Activated T-helper 2 cell treated with anti-CD3 and anti-CD28 coated beads, Interferon-gamma antibody, Interleukin-2, Interleukin-4, amounts not matched to agents 10 μg/mL and 5 μg/mL and 100 μg/mL, durations not matched to agents 14 hours and 24 hours and 36 hours (primary cell): ENCODE measurements around the gene OR52E8. TPM values are rescaled to one million over a fixed set of nuclear protein-coding genes. Genes with fewer than 3 reads are reported as not detected.

Source experiments
- DNase-seq: peaks from one replicate; pipeline ENCODE4 v3.0.0; 2021; ENCODE audit warnings: low spot score
- H3K27ac Mint-ChIP-seq: one replicate; pipeline ENCODE4 v1.8.0; 2021; ENCODE audit warnings: mixed read lengths
- H3K27me3 Mint-ChIP-seq: one replicate; pipeline ENCODE4 v1.8.0; 2021; ENCODE audit warnings: low read depth, mixed read lengths
- H3K36me3 Mint-ChIP-seq: one replicate; pipeline ENCODE4 v1.8.0; 2021; ENCODE audit warnings: low read depth, mixed read lengths
- H3K4me1 Mint-ChIP-seq: one replicate; pipeline ENCODE4 v1.8.0; 2021; ENCODE audit warnings: low read depth, mixed read lengths
- H3K4me3 Mint-ChIP-seq: one replicate; pipeline ENCODE4 v1.8.0; 2021; ENCODE audit warnings: low read depth, mild to moderate bottlenecking, moderate library complexity, mixed read lengths
- H3K9me3 Mint-ChIP-seq: one replicate; pipeline ENCODE4 v1.8.0; 2021; ENCODE audit warnings: mixed read lengths
- intact Hi-C: fragments of 100-400 bp; cut with micrococcal nuclease; formaldehyde crosslinking; loops from one replicate; pipeline ENCODE4 v1.15.1; 2023
- total RNA-seq: library from RNA; stranded (reverse); gene quantifications from 2 replicates; pipeline ENCODE4 v1.2.3, GENCODE V29; 2022

Gene OR52E8
- total RNA-seq, 1 donor from 2014 or later: not detected

GRCh38 chr11:5837695-5838094 lies 19.8 kb downstream of the OR52E8 start:
- Mint-ChIP-seq H3K9me3 (no peaks in the 10 kb centered on the region), H3K4me1 (no peaks in the 10 kb centered on the region), H3K27me3 (no peaks in the 10 kb centered on the region), H3K36me3 (no peaks in the 10 kb centered on the region), H3K27ac (no peak overlapping the region), H3K4me3 (no peak overlapping the region)
- DNase-seq: no peak
- intact Hi-C loops: no loop called here

DNA sequence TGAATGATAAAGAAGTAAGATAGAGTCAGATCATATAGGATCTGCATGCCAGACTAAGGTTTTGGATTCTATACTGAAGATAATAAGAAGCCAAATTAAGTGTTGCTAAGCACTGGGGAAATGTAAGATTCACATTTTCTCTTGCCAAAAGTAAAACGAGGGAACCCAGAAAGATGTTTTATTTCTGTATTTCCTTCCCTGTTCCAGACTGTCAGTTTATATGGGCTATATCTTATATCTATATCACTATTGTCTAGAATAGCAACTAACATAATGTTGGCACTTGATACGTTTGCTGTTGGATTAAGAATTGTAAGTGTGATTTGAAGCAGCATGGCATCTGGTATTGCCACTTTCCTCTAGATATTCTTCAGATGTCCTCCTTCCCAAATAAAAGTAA lies 24.0 kb downstream of the OR52E8 start:
- no peaks in the 10 kb centered on the region for H3K4me1 Mint-ChIP-seq
- no peak overlapping the region for H3K4me3 Mint-ChIP-seq
- H3K27ac Mint-ChIP-seq: no peak overlapping the region
- intact Hi-C loops: no loop called here
- no peaks in the 10 kb centered on the region for H3K36me3 Mint-ChIP-seq
- DNase-seq: no peak
- H3K27me3 Mint-ChIP-seq: no peaks in the 10 kb centered on the region
- H3K9me3 Mint-ChIP-seq: no peaks in the 10 kb centered on the region

DNA sequence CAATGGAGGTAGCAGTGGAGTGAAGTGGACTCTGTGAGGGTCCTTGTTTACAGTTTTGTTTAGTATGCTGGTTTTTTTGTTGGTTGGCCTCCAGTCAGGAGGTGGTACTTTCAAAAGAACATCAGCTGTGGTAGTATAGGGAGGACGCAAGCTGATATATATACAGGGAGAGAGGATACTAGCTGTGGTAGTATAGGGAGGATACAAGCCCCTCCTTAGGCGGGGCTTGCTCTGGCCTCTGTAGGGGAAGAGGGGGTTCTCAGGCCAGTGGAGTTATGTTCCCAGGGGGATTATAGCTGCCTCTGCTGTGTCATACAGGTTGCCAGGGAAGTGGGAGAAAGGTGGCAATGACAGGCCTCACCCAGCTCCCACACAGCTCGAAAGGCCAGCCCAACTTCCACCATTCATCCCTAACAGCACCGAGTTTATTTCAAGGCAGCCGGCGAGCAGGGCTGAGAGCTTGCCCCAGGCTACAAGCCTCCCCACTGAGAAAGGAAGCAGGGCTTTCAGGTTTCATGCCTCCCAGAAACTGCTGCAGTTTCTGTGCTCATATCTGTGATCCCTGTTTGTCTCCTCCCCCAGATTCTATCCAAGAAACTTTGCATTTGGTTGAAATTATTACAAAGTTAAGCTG lies 26.2 kb downstream of the OR52E8 start:
- no peak overlapping the region for H3K4me3 Mint-ChIP-seq
- no peak overlapping the region for H3K27ac Mint-ChIP-seq
- H3K27me3 Mint-ChIP-seq: no peaks in the 10 kb centered on the region
- intact Hi-C loops: no loop called here
- no peaks in the 10 kb centered on the region for H3K9me3 Mint-ChIP-seq
- H3K36me3 Mint-ChIP-seq: no peaks in the 10 kb centered on the region
- H3K4me1 Mint-ChIP-seq: no peaks in the 10 kb centered on the region
- DNase-seq: no peak

DNA sequence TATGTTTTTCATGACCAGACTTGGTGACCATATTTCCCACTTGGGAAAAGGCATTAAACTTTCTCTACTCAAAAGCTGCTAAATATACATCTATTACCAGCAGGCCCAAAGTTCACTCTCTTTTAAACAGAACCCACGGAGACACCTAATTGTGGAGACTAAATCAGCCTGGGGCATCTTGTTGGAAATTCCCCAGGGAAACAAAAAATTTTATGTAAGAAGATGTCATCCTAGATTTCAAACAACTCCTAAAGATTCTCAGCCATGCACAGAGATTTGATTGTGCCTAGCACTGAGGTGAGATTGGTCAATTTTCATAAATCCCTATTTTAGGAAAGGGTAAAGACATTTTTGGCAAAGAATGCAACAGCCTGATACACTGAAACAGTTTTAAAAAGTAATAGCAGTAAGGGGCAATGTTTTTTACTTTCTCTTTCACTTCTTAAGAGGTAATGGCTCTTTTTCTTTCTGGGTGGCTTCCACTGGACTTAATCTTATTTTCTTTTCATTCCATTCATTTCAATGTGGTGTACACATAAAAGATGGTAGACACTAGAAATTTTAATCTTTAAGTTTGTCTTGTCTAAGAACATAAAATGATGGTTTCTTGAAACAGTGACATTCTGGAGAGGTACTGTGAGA lies 39.1 kb downstream of the OR52E8 start:
- DNase-seq: no peak
- H3K9me3 Mint-ChIP-seq: no peaks in the 10 kb centered on the region
- intact Hi-C loops: no loop called here
- H3K27me3 Mint-ChIP-seq: peaks cover 5% of the 10 kb centered on the region
- H3K4me3 Mint-ChIP-seq: peak overlapping the region; percentile 34
- H3K4me1 Mint-ChIP-seq: peaks cover 8% of the 10 kb centered on the region
- peak overlapping the region; percentile 29 for H3K27ac Mint-ChIP-seq
- no peaks in the 10 kb centered on the region for H3K36me3 Mint-ChIP-seq

DNA sequence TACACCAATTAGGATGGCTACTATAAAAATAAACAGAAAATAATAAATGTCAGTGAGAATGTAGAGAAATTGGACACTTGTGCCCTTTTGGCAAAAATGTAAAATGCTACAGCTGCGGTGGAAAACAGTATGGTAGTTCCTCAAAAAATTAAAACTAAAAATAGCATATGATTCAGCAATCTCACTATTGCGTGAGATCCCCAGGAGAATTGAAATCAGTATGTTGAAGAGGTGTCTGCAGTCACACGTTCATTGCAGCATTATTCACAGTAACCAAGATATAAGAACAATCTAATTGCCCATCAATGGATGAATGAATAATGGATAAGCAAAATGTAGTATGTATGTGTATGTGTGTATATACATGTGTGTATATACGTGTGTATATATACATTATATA lies 42.0 kb downstream of the OR52E8 start:
- no peaks in the 10 kb centered on the region for H3K9me3 Mint-ChIP-seq
- no peak for DNase-seq
- no peak overlapping the region for H3K27ac Mint-ChIP-seq
- H3K4me3 Mint-ChIP-seq: no peak overlapping the region
- H3K4me1 Mint-ChIP-seq: peaks cover 8% of the 10 kb centered on the region
- H3K36me3 Mint-ChIP-seq: no peaks in the 10 kb centered on the region
- intact Hi-C loops: no loop called here
- peaks cover 12% of the 10 kb centered on the region for H3K27me3 Mint-ChIP-seq

GRCh38 chr11:5809905-5810795 lies 47.3 kb downstream of the OR52E8 start:
- intact Hi-C loops: loop anchor here (2.0 to 5.0 kb wide), 3 partner anchors 125 to 688 kb away; partner anchors contain the start of gene TRIM5
- Mint-ChIP-seq H3K9me3 (no peaks in the 10 kb centered on the region), H3K27ac (no peak overlapping the region), H3K27me3 (peaks cover 21% of the 10 kb centered on the region), H3K4me1 (peaks cover 12% of the 10 kb centered on the region), H3K36me3 (no peaks in the 10 kb centered on the region), H3K4me3 (no peak overlapping the region)
- DNase-seq: no peak

DNA sequence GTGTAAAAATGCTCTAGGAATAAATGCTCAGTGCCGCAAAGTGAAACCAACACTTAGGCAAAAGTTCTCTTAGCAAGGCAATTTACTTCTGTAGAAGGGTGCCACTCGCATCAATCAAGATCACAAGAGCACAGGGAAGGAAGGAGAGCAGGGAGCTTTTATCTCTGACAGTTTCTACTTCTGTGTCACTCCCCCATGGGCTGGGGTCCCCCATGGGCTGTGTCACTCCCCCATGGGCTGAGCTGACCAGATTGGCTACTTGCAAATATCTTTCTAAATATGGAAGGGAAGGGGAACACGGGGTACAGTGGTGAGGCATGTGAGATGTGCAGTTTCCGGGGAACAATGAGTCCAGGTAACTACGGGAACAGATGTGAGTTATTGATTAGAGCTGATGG lies 48.4 kb downstream of the OR52E8 start:
- H3K27ac Mint-ChIP-seq: no peak overlapping the region

GRCh38 chr11:5808500-5809121 lies 48.9 kb downstream of the OR52E8 start, which contains the start of gene OR52N2:
TSS of gene OR52N2 (plus strand) at chr11:5808924. CDS start at chr11:5820336, 11,412 bp downstream.
- no peaks in the 10 kb centered on the region for H3K36me3 Mint-ChIP-seq
- H3K4me1 Mint-ChIP-seq: peaks cover 12% of the 10 kb centered on the region
- peaks cover 20% of the 10 kb centered on the region for H3K27me3 Mint-ChIP-seq
- peaks cover under 1% of the 10 kb centered on the region for H3K9me3 Mint-ChIP-seq
- intact Hi-C loops: loop anchor here (1.0 to 5.0 kb wide), 5 partner anchors 124 to 686 kb away; partner anchors contain the start of gene TRIM5
- no peak within 1 kb of the TSS for H3K27ac Mint-ChIP-seq
- DNase-seq: peak; percentile 53
- H3K4me3 Mint-ChIP-seq: peak within 1 kb of the TSS; percentile 84

More for the DNA sequence above, 48.4 kb downstream of the OR52E8 start:
- Mint-ChIP-seq H3K4me1 (peaks cover 12% of the 10 kb centered on the region), H3K9me3 (no peaks in the 10 kb centered on the region), H3K4me3 (peak overlapping the region; percentile 84), H3K36me3 (no peaks in the 10 kb centered on the region), H3K27me3 (peaks cover 19% of the 10 kb centered on the region)
- intact Hi-C loops: loop anchor here (2.0 to 5.0 kb wide), 3 partner anchors 124 to 687 kb away; partner anchors contain the start of gene TRIM5
- no peak for DNase-seq

- Mint-ChIP-seq H3K27me3 (peaks cover 22% of the 10 kb centered on the region), H3K36me3 (no peaks in the 10 kb centered on the region), H3K4me1 (peaks cover 12% of the 10 kb centered on the region), H3K4me3 (no peak overlapping the region), H3K27ac (no peak overlapping the region), H3K9me3 (peaks cover 7% of the 10 kb centered on the region)
- no peak for DNase-seq
- intact Hi-C loops: loop anchor here (5.0 kb wide), 2 partner anchors 545 to 685 kb away; no protein-coding TSS in a partner anchor
These were observed 49.9 kb downstream of the OR52E8 start for GRCh38 chr11:5807580-5807979.

Other genes starting within 250 kb of the OR52E8 start
- gene TRIM34, start 232.7 kb downstream of the OR52E8 start, total RNA-seq: 6.7 and 7.8 TPM in 2 replicates
- 12.4 and 14.1 TPM in 2 replicates for gene TRIM5, start 172.6 kb downstream of the OR52E8 start, total RNA-seq
- 83.9 and 96.0 TPM in 2 replicates for gene TRIM22, start 167.9 kb downstream of the OR52E8 start, total RNA-seq
- gene OR56B1, start 121.2 kb downstream of the OR52E8 start, total RNA-seq: not detected in 2 replicates
- not detected in 2 replicates for gene OR52N4, start 103.4 kb downstream of the OR52E8 start, total RNA-seq
- not detected in 2 replicates for gene OR52N5, start 74.3 kb downstream of the OR52E8 start, total RNA-seq
- not detected in 2 replicates for gene OR52N1, start 66.4 kb downstream of the OR52E8 start, total RNA-seq
- gene OR52N2, start 48.8 kb downstream of the OR52E8 start, total RNA-seq: not detected in 2 replicates
- not detected in 2 replicates for gene OR52E6, start 15.8 kb downstream of the OR52E8 start, total RNA-seq
- gene OR52E4, start 22.9 kb upstream of the OR52E8 start, total RNA-seq: not detected in 2 replicates
- gene OR52E5, start 35.5 kb upstream of the OR52E8 start, total RNA-seq: not detected in 2 replicates
- not detected in 2 replicates for gene OR56A3, start 84.6 kb upstream of the OR52E8 start, total RNA-seq
- gene OR56A5, start 110.8 kb upstream of the OR52E8 start, total RNA-seq: not detected in 2 replicates
- not detected in 2 replicates for gene OR52L1, start 129.3 kb upstream of the OR52E8 start, total RNA-seq
- gene OR56A4, start 149.3 kb upstream of the OR52E8 start, total RNA-seq: not detected in 2 replicates
- not detected in 2 replicates for gene OR56A1, start 173.1 kb upstream of the OR52E8 start, total RNA-seq
- gene OR56B4, start 250.0 kb upstream of the OR52E8 start, total RNA-seq: not detected in 2 replicates